Kidney (tissue), 14 donors: Measurements from ENCODE around the gene BAG5. TPM values are rescaled to one million over a fixed set of nuclear protein-coding genes. Genes with fewer than 3 reads are reported as not detected.
A peak's percentile ranks its signal among the peaks of the same experiment; 100 is the strongest.

ENCODE experiments used
- DNase-seq, 5 donors: peaks; one replicate each; pipeline ENCODE4 v3.0.0-alpha.2; 2013 to 2020
- FAIRE-seq: peaks from 2 replicates; lab custom pipeline; 2012; peaks lifted over from hg19 to GRCh38; lab: Jason Lieb, UNC
- H3K27ac ChIP-seq, 2 donors: one replicate each; pipeline ENCODE4 v1.7.0; 2013; ENCODE audit warnings: low read depth in 2 of 2, low read length in 2 of 2, inconsistent platforms in 1 of 2
- H3K27me3 ChIP-seq: one replicate; pipeline ENCODE4 v1.7.1; 2013; ENCODE audit warnings: low read length, inconsistent platforms; ENCODE audit not compliant: control insufficient read depth, insufficient read depth
- H3K36me3 ChIP-seq, 3 donors: one replicate each; pipeline versions ENCODE4 v1.7.0 to v1.7.1; 2013; ENCODE audit warnings: low read length in 3 of 3, control low read depth in 1 of 3, inconsistent platforms in 1 of 3; ENCODE audit not compliant: insufficient read depth in 3 of 3, control insufficient read depth in 2 of 3
- H3K4me1 ChIP-seq, 3 donors: one replicate each; pipeline versions ENCODE4 v1.7.0 to v1.7.1; 2013; ENCODE audit warnings: low read length in 3 of 3, inconsistent platforms in 1 of 3, low read depth in 1 of 3; ENCODE audit not compliant: control insufficient read depth in 2 of 3, insufficient read depth in 2 of 3
- H3K4me3 ChIP-seq, 3 donors: one replicate each; pipeline versions ENCODE4 v1.7.0 to v1.8.1; 2013; ENCODE audit warnings: low read length in 3 of 3, control low read depth in 1 of 3, inconsistent platforms in 1 of 3
- H3K9ac ChIP-seq, 3 donors: one replicate each; pipeline versions ENCODE4 v1.7.0 to v1.7.1; 2013; ENCODE audit warnings: low read length in 3 of 3, control low read depth in 1 of 3, inconsistent platforms in 1 of 3
- H3K9me3 ChIP-seq, 3 donors: one replicate each; pipeline versions ENCODE4 v1.7.0 to v1.7.1; 2013; ENCODE audit warnings: low read length in 3 of 3, control low read depth in 1 of 3, inconsistent platforms in 1 of 3; ENCODE audit not compliant: control insufficient read depth in 2 of 3, insufficient read depth in 1 of 3
- CTCF ChIP-seq: IDR thresholded peaks from 3 replicates; pipeline ENCODE4 v1.5.1; 2012; ENCODE audit warnings: mild to moderate bottlenecking, moderate library complexity, borderline replicate concordance; ENCODE audit not compliant: insufficient read depth; ENCODE audit errors: extremely low read depth
- intact Hi-C: fragments of 100-400 bp; cut with DNase I; formaldehyde crosslinking; loops from one replicate; pipeline ENCODE4 v1.11.1; 2022
- polyA plus RNA-seq: library from polyadenylated mRNA; stranded (reverse); fragments of 350-450 nt; fragmentation: Illumina TruSeq; extraction: RNeasy Lipid Tissue Mini Kit (QIAGEN cat#74804); gene quantifications from one replicate; pipeline ENCODE4 v1.2.3, GENCODE V29; 2014; ENCODE audit warnings: low read depth, low replicate concordance; ENCODE audit not compliant: insufficient read depth
- total RNA-seq: library from RNA; stranded (reverse); fragmentation: NEBNext Ultra II Directional; extraction: Animal tissue kit (Norgen Biotek cat#: 25700); gene quantifications from one replicate; pipeline ENCODE4 v1.2.1, GENCODE V29; 2021
- donor health status: control.
- donor health status: control.
- donor health status: control.
- donor health status: control.
- donor health status: control.
- donor health status: DM: yes; HTN: yes; CAD: no.
- donor health status: Normal renal cell carcinoma (clear cell type).

BAG5 gene
- total and polyA plus RNA-seq, 2 donors from 2014 or later = 17.1 to 64.5 TPM

DNA sequence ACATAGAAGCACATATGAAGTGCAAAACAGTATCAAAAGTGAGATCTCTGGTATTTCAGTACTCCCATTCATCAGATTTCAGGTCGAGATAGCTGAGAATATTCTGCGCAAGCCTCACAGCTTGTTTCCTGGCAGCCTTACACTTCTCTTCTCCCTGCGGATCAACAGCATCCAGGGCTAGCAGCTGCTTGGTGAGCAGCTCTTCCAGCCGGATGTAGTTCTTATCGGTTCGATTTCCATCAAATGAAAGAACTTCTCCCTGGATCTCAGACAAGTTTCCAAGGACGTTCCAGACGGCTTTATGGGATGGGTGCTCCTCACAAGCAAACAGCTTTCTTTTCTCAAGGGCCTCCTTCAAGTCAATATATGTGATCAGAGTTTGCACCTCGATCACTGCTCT, 2.7 kb downstream of the BAG5 start:
- Histone ChIP-seq H3K27ac (peak overlapping the region in 1 of 2 donors; percentile 73), H3K36me3 (peaks cover 0 to 18% (median 7%) of the 10 kb centered on the region in 3 donors), H3K9me3 (no peaks in the 10 kb centered on the region), H3K9ac (peak overlapping the region in 1 of 3 donors; percentile 37), H3K4me1 (peaks cover 7 to 30% (median 20%) of the 10 kb centered on the region in 3 donors), H3K27me3 (no peaks in the 10 kb centered on the region), H3K4me3 (no peak overlapping the region)
- no peak for FAIRE-seq
- intact Hi-C loops = no loop called here
- no peak for DNase-seq
- TF ChIP-seq CTCF = no peak

DNA sequence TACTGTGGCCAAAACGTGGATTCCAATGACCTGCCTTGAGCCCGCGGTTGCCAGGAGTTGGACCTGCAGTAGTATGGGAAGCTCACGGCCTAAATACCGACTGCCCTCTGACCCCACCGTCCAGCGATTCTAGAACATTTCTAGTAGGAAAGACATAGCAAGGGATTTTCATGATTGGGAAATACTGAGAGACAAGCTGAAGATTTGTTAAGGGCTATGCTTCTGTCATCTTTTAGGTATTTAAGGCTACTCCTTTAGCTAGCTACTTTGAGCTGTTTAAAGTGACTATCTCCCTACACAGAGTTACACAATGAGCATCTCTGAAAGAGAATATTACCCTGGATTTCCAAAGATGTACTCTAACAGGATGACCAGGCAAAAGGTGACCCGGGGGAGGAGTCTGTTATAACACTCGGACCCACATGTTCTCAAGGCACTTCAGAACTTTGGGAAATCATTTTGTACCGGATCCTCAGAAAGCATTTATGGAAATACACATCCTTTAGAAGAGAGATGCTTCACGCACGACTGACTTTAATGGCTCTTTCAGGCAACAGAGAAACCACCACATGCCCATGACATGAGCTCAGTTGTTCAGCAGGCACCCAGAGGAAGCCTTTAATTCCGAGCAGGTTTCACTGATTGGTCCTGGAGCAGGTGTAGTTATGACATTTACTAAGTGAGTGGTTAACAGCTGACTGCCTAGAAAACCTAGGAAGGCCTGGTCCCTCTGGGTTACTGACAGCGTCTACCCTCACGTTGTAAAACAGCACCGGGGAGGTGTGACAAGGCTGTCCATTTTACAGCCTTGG, 4.2 kb downstream of the BAG5 start:
- no peaks in the 10 kb centered on the region for H3K27me3 ChIP-seq
- H3K27ac ChIP-seq = peak overlapping the region; percentile 66 to 73
- TF ChIP-seq CTCF = no peak
- H3K4me1 ChIP-seq = peaks cover 7 to 30% (median 20%) of the 10 kb centered on the region in 3 donors
- peaks cover 0 to 18% (median 7%) of the 10 kb centered on the region in 3 donors for H3K36me3 ChIP-seq
- no peak overlapping the region for H3K4me3 ChIP-seq
- intact Hi-C loops = no loop called here
- FAIRE-seq = no peak
- peak overlapping the region in 2 of 3 donors; percentile 10 to 37 for H3K9ac ChIP-seq
- H3K9me3 ChIP-seq = no peaks in the 10 kb centered on the region
- DNase-seq = peak; percentile 61 to 93 (median 78)

DNA sequence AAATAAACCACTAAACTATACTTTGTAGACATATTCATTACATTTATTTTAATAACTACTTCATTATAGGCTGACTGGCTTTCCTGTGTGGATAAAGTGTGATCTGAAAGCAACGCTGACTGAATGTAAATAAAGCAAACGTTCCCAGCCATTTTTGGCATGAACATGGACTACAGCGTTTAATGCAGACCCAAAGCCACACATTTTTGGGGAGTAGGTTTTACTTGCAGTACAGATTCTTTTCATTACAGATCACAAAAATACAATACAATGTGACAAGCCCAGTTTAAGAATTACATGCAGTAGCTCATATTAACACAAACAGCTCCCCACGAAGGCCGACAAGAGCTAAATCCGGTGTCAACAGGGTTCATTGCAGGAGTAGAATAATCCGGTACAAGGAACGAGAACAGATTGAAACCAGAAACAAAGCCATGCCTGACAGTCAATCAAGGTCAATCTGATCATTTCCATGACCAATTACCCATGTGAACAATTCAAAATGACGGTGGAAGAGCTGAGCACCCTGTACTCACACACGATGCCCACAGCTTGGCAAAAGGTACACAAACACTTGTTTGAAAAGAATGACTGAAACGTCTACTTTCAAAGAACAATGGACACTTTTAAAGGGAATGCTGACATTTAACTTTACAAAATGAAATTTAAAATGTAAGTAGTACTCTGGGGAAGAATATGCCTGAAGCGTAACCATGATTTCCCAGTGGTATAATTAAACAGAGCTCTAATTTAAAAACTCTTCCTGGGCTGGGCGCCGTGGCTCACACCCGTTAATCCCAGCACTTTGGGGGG, 5.3 kb downstream of the BAG5 start:
- Histone ChIP-seq H3K27me3 (no peaks in the 10 kb centered on the region), H3K9ac (peak overlapping the region in 1 of 3 donors; percentile 14), H3K4me1 (peaks cover 7 to 30% (median 20%) of the 10 kb centered on the region in 3 donors), H3K9me3 (no peaks in the 10 kb centered on the region), H3K4me3 (no peak overlapping the region), H3K27ac (peak overlapping the region; percentile 11 to 12), H3K36me3 (peaks cover 0 to 18% (median 7%) of the 10 kb centered on the region in 3 donors)
- TF ChIP-seq CTCF = no peak
- intact Hi-C loops = no loop called here
- peak in 2 of 5 donors; percentile 7 to 27 for DNase-seq
- FAIRE-seq = no peak
